Measurements from ENCODE around the gene PTCD1.

GRCh38 chr7:99402854-99403253 lies 35.7 kb downstream of the PTCD1 start:
- TF ChIP-seq CTCF (IDR thresholded peaks at IDR 0.05), result no peak
- no peak for TF ChIP-seq POLR2A (IDR thresholded peaks at IDR 0.05)
- no peak for TF ChIP-seq POLR2AphosphoS5 (IDR thresholded peaks at IDR 0.05; ENCODE audit: insufficient read depth in 1 of 2, low read depth in 1 of 2)

All from vagina (tissue), 2 donors.